Bronchial epithelial cell (primary cell): Measurements from ENCODE around the gene SLC15A4. TPM values are rescaled to one million over a fixed set of nuclear protein-coding genes. Genes with fewer than 3 reads are reported as not detected.

Source experiments
- DNase-seq: peaks from one replicate; pipeline ENCODE4 v3.0.0-alpha.2; 2010; ENCODE audit warnings: low read depth
- FAIRE-seq: peaks from 2 replicates; lab custom pipeline; 2011; peaks lifted over from hg19 to GRCh38; lab: Jason Lieb, UNC
- H3K27me3 ChIP-seq: 2 replicates; pipeline ENCODE4 v1.5.1; 2011; ENCODE audit warnings: low read length; ENCODE audit not compliant: control insufficient read depth, insufficient read depth
- H3K36me3 ChIP-seq: 2 replicates; pipeline ENCODE4 v1.5.1; 2011; ENCODE audit warnings: low read length; ENCODE audit not compliant: control insufficient read depth, insufficient read depth
- H3K4me3 ChIP-seq: 2 replicates; pipeline ENCODE4 v1.5.1; 2011; ENCODE audit warnings: mild to moderate bottlenecking, low read depth, low read length, control low read depth
- total RNA-seq: library from RNA; depleted of rRNA; stranded (reverse); fragments of >200 nt; gene quantifications from 2 replicates; pipeline ENCODE4 v1.2.1, GENCODE V29; 2014
- TF ChIP-seq, protein P1 (sequence below): IDR thresholded peaks from 2 replicates; pipeline ENCODE4 v1.5.1; 2011; ENCODE audit warnings: mild to moderate bottlenecking, moderate library complexity, low read length, control low read depth, inconsistent platforms; ENCODE audit not compliant: insufficient read depth, severe bottlenecking

The SLC15A4 gene
- total RNA-seq, 1 donor from 2014 or later: 70.0 TPM

DNA sequence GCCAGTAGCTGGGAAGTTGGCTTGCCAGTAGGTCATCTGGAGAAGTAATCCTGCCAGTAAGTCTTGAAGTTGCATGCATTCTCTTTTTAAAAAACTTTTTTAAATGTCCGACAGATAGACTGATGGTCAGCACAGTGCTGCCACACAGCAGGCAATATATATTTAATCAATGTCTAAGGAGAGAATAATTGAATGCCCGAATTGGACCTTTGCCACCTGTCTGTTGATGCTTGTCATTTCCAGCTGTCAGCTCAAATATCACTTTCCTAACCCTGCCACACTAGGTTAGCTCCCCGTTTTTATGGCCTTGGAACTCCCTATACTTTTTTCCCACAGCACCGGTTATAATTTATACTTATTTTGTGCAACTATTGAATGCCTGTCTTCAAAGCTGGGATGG lies 2.1 kb upstream of the SLC15A4 start:
- FAIRE-seq (no peak), DNase-seq (no peak)
- H3K4me3 ChIP-seq: no peak overlapping the region

DNA sequence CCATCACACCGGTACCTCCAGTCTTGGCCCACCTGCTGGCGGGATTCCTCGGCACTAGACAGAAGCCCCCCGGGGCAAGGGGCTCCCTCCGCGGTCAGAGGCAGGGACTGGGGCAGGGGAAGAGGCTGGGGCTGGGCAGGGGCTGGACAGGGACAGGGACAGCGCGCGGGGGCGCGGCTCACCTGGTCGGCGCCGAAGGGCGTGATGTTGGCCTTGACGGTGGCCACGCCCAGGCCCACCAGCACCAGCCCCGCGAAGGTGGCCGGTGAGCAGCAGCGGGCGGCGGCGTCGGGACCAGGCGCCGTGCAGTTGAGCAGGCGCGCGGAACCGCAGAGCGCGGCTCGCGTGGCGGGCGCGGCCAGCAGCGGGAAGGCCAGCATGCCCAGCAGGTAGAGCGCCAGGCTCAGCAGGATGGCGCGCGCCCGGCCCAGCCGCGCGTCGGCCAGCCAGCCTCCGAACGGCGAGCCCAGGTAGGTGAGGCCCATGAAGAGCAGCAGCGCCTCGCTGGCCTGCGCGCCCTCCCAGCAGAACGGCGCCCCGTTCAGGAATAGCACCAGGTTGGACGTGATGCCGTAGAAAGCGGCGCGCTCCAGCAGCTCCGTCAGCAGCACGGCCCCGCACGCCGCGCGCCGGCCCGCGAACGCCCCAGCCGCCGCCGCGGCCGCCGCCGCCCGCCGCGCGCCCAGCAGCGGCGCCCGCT lies 392 bp downstream of the SLC15A4 start:
- Histone ChIP-seq H3K36me3 (peaks cover 3% of the 10 kb centered on the region), H3K4me3 (peak overlapping the region; percentile 47), H3K27me3 (no peaks in the 10 kb centered on the region)
- FAIRE-seq: no peak
- peak; percentile 7 for DNase-seq
- TF ChIP-seq, protein P1, sequence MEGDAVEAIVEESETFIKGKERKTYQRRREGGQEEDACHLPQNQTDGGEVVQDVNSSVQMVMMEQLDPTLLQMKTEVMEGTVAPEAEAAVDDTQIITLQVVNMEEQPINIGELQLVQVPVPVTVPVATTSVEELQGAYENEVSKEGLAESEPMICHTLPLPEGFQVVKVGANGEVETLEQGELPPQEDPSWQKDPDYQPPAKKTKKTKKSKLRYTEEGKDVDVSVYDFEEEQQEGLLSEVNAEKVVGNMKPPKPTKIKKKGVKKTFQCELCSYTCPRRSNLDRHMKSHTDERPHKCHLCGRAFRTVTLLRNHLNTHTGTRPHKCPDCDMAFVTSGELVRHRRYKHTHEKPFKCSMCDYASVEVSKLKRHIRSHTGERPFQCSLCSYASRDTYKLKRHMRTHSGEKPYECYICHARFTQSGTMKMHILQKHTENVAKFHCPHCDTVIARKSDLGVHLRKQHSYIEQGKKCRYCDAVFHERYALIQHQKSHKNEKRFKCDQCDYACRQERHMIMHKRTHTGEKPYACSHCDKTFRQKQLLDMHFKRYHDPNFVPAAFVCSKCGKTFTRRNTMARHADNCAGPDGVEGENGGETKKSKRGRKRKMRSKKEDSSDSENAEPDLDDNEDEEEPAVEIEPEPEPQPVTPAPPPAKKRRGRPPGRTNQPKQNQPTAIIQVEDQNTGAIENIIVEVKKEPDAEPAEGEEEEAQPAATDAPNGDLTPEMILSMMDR: no peak

More for the DNA sequence above, 2.1 kb upstream of the SLC15A4 start:
- TF ChIP-seq, protein P1: no peak
- no peaks in the 10 kb centered on the region for H3K27me3 ChIP-seq
- H3K36me3 ChIP-seq: peaks cover 2% of the 10 kb centered on the region

DNA sequence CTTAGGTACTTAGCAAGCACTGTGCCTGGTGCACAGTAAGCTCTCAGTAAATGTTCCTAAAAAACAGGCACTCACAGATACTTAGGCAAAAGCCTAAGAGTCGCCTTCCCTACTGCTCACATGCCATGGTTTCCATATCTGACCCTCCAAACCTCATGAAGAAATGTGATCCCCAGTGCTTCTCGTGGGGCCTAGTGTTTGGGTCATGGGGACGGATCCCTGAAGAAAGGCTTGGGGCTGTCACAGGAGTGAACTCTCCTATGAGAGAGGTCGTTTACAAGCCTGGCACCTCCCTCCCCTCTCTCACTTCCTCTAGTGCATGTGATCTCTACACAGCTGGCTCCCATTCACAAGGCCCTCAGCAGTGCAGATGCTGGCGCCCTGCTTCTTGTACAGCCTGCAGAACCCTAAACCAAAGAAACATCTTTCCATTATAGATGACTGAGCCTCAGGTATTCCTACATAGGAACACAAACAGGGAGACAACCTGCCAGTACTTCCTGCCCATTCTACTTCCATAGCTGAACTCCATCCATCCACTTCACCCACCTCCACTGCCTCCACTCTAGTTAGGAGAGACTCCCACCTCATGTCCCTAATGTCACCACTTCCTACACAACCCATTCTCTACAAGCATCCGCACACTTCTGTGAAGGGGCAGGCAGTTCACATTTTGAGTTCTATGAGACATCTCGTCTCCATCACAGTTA lies 2.9 kb downstream of the SLC15A4 start:
- H3K36me3 ChIP-seq: peaks cover 3% of the 10 kb centered on the region
- no peak for FAIRE-seq
- DNase-seq: no peak
- no peaks in the 10 kb centered on the region for H3K27me3 ChIP-seq
- no peak overlapping the region for H3K4me3 ChIP-seq
- TF ChIP-seq, protein P1: no peak

DNA sequence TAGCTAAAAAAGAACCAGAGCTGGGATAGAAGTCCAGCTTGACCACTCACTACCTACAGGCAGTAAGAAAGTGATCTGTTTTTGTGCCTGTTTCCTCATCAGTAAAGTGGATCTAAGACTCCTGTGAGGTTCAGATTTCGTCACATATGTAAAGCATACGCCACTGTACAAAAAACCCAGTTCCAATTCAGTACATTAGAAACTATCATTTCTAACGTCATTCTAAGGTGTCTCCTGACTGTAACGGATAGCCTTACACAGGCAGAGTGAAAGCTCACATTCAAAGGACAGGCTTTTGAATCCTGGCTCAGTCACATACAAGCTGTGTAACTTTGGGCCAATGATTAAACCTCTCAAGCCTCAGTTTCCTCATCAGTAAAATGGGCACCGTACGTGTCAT lies 3.5 kb downstream of the SLC15A4 start:
- TF ChIP-seq, protein P1: no peak
- DNase-seq (no peak), FAIRE-seq (no peak)
- Histone ChIP-seq H3K4me3 (no peak overlapping the region), H3K36me3 (peaks cover 3% of the 10 kb centered on the region), H3K27me3 (no peaks in the 10 kb centered on the region)

DNA sequence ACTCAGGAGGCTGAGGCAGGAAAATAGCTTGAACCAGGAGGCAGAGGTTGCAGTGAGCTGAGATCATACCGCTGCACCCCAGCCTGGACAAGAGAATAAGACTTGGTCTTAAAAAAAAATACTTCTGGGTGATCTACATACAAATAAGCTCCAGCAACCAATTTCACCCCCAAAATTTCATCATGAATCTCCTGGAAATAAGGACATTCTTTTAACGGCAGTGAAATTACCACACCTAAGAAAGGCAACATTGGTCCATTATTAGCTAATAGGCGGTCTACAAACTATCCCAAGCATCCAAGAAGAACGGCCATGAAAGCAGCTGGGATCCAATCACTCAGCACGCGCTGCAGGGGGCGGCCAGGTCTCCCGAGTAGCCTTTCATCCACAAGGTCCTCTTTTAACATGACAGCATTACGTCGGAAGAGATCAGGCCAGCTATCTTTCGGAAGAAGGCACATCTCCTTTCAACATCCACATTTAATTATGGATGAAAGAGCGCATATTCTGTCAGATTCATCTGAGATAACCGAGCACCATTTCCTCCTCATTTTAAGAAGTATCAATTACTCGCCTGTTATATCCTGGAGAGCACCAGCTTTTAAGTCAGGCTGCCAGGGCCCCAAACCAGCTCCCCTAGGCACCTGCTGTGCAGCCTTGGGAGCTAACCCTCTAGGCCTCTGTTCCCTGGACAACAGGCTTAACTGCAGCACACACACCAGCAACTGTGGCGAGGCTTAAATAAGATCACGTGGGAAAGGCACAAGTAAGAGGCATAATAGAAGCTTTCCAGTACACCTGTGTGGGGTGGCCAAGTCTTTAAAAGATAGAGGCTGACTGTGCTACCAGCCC lies 4.2 kb downstream of the SLC15A4 start:
- Histone ChIP-seq H3K36me3 (peaks cover 6% of the 10 kb centered on the region), H3K4me3 (no peak overlapping the region), H3K27me3 (no peaks in the 10 kb centered on the region)
- FAIRE-seq (no peak), DNase-seq (no peak)
- TF ChIP-seq, protein P1: no peak
